GM18508 (cell line): ENCODE measurements around the gene HEATR9.

Experiments used
- ATAC-seq: cut with Tn5 transposase; IDR thresholded peaks from one replicate; pipeline ENCODE4 v1.9.1; 2021; ENCODE audit warnings: moderate number of reproducible peaks; ENCODE audit not compliant: insufficient read depth, unreplicated experiment

HEATR9 gene

GRCh38 chr17:35895636-35896587, 27.2 kb upstream of the HEATR9 start:
- no peak for ATAC-seq

GRCh38 chr17:35894206-35894605, 25.5 kb upstream of the HEATR9 start:
- no peak for ATAC-seq

- no peak for ATAC-seq
Measured at GRCh38 chr17:35893751-35894150, 25.1 kb upstream of the HEATR9 start.

- ATAC-seq, result no peak
Measured at GRCh38 chr17:35892091-35893035, 23.7 kb upstream of the HEATR9 start.

GRCh38 chr17:35891269-35891668, 22.6 kb upstream of the HEATR9 start:
- ATAC-seq, result no peak

GRCh38 chr17:35890774-35891155, 22.1 kb upstream of the HEATR9 start:
- no peak for ATAC-seq

- no peak for ATAC-seq
Measured at GRCh38 chr17:35889818-35890773, 21.4 kb upstream of the HEATR9 start.

- ATAC-seq, result no peak
Measured at GRCh38 chr17:35889241-35889640, 20.6 kb upstream of the HEATR9 start.

- no peak for ATAC-seq
Measured at GRCh38 chr17:35879773-35880654, 11.3 kb upstream of the HEATR9 start, which contains the start of gene CCL5. CCL5 (minus strand) TSS chr17:35880360.

DNA sequence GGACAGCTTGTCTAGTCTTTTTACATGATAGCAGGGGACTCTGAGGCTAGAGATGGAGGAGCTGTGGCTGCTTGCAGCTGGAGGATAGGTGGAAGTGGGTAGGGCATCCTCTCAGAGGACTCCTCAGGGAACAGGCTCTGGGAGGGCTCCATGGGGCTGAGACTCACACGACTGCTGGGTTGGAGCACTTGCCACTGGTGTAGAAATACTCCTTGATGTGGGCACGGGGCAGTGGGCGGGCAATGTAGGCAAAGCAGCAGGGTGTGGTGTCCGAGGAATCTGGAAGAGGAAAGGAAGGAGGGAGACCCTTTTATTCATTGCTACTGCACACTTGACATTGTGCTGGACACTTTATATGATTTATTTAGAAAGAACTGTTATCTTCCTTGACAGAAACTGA, 9.7 kb upstream of the HEATR9 start:
- ATAC-seq, result no peak

GRCh38 chr17:35877345-35878029, 8.8 kb upstream of the HEATR9 start:
- ATAC-seq, result no peak

DNA sequence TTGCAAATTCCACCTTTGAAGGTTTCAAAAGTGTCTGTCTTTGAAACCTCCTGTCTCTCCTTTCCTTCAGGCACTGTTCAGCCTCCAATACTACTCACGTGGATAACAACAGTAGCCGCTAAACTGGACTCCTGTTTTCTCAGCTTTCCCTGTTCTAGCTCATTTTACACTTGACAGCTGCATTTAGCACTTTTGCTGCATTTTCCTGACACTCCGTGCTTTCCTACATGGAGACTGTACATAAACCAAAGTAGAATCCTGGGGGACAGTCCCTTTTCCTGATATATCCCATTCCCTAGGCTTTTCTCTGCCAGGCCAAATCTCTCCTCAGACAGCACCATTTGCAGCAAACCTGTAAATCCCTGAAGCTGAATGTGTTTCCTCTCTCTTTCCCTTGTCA, 7.8 kb upstream of the HEATR9 start:
- no peak for ATAC-seq

GRCh38 chr17:35875800-35876139, 7.1 kb upstream of the HEATR9 start:
- no peak for ATAC-seq

- ATAC-seq, result no peak
Measured at GRCh38 chr17:35875072-35875799, 6.5 kb upstream of the HEATR9 start.

DNA sequence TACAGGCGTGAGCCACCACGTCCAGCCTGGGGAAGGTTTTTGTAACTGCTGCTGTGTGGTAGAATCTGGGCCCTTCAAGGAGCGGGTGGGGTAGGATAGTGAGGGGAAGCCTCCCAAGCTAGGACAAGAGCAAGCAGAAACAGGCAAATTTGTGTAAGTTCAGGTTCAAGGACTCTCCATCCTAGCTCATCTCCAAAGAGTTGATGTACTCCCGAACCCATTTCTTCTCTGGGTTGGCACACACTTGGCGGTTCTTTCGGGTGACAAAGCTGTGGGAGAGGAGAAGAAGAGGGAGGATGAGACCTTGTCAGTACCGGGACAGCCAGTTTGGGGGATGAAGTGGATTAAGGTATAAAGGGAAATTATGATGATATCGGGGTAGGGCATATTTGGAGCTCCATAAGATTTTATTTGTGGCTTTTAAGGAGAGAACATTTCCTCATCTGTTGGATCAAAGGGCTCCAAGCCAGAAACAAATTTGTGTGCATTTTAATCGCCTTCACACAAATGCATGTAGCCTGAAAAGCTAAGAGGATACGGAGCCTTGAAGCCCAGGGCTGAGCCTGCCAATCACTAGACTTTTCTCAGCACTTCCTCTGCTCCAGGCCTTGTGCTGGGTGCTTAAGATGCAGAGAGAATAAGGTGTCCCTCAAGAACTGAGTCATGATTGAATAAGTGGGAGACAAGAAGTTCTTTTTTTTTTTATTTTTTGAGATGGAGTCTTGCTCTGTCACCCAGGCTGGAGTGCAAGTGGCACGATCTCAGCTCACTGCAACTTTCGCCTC, 3.7 kb upstream of the HEATR9 start:
- no peak for ATAC-seq

DNA sequence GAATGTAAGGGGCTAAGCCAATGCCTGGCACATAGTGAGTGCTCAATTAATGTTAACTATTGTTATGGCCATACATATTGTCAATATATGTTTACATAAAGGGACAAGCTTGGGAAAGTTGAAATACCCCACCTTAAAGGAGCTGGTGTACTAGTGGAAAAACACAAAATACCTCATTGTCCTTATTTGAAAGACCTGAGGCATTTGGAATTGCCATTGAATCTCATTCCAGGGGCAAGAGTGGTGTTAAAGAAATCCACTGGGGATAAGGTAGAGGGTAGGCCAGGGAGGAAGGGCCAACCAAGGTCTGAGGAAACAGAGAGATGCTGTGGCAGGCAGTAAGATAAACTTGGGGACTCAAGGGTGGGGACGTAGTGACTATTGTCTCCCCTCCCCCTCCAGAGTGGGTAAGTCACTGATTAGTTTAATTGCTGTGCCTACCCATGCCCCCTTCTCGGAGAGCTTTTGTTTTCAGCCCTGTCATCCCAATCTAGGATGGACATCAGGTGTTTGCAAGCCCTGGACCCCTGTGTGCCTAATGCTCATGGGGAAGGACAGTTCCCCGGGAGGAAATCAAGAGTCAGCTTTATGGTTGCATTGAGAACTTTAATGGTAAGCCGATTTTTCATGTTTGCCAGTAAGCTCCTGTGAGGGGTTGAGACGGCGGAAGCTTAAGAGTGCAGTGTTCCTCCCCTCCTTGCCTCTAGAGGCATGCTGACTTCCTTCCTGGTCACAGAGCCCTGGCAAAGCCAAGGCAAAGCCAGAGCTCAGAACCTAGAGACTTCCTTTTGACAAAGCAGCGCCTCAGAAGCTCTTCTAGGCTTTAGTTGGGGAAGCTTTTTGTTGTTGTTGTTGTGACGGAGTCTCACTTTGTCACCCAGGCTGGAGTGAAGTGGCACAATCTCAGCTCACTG, 2.5 kb upstream of the HEATR9 start:
- ATAC-seq, result no peak
